MM.1S (cell line): ENCODE results near the gene MAML3.

Experiments used
- DNase-seq: peaks from one replicate; pipeline ENCODE4 v3.0.0-alpha.2; 2015
- H2AFZ ChIP-seq: fragments of 300-600 bp; sonication (generic); 2 replicates; pipeline ENCODE4 v1.6.0; 2016; ENCODE audit warnings: antibody characterized with exemption, low read length
- H3F3A ChIP-seq: fragments of 300-600 bp; sonication (generic); 2 replicates; pipeline ENCODE4 v1.6.1; 2016; ENCODE audit warnings: mild to moderate bottlenecking, antibody characterized with exemption, low read length, moderate library complexity, mixed read lengths; ENCODE audit not compliant: insufficient read depth
- H3K27ac ChIP-seq: fragments of 300-600 bp; sonication (generic); 2 replicates; pipeline ENCODE4 v1.5.1; 2016; ENCODE audit warnings: mild to moderate bottlenecking, low read length
- H3K27me3 ChIP-seq: fragments of 300-600 bp; sonication (generic); replicated peaks from 2 replicates; pipeline ENCODE4 v1.6.0; 2016; ENCODE audit warnings: low read length; ENCODE audit not compliant: insufficient read depth
- H3K36me3 ChIP-seq: fragments of 300-600 bp; sonication (generic); replicated peaks from 2 replicates; pipeline ENCODE4 v1.6.1; 2016; ENCODE audit warnings: mild to moderate bottlenecking, low read length, mixed read lengths; ENCODE audit not compliant: insufficient read depth
- H3K4me1 ChIP-seq: fragments of 300-600 bp; sonication (generic); 2 replicates; pipeline ENCODE4 v1.6.1; 2016; ENCODE audit warnings: low read length, mixed read lengths
- H3K4me2 ChIP-seq: fragments of 300-600 bp; sonication (generic); 2 replicates; pipeline ENCODE4 v1.6.0; 2016; ENCODE audit warnings: low read depth, low read length
- H3K4me3 ChIP-seq: fragments of 300-600 bp; sonication (generic); 2 replicates; pipeline ENCODE4 v1.5.1; 2016; ENCODE audit warnings: low read length, mixed read lengths
- H3K79me2 ChIP-seq: fragments of 300-600 bp; sonication (generic); 2 replicates; pipeline ENCODE4 v1.6.1; 2016; ENCODE audit warnings: mixed run types, low read length, mixed read lengths
- H3K9ac ChIP-seq: fragments of 300-600 bp; sonication (generic); 2 replicates; pipeline ENCODE4 v1.6.1; 2016; ENCODE audit warnings: low read length, mixed read lengths
- H3K9me2 ChIP-seq: fragments of 300-600 bp; sonication (generic); replicated peaks from 2 replicates; pipeline ENCODE4 v1.6.1; 2016; ENCODE audit warnings: mild to moderate bottlenecking, low read length, mixed read lengths; ENCODE audit not compliant: insufficient read depth
- H3K9me3 ChIP-seq: fragments of 300-600 bp; sonication (generic); replicated peaks from 2 replicates; pipeline ENCODE4 v1.6.1; 2016; ENCODE audit warnings: mild to moderate bottlenecking, low read length, mixed read lengths; ENCODE audit not compliant: insufficient read depth
- H4K20me1 ChIP-seq: fragments of 300-600 bp; sonication (generic); 2 replicates; pipeline ENCODE4 v1.6.1; 2016; ENCODE audit warnings: mild to moderate bottlenecking, low read length, moderate library complexity, mixed read lengths; ENCODE audit not compliant: insufficient read depth
- EZH2 ChIP-seq: fragments of 300-600 bp; sonication (generic); optimal IDR thresholded peaks from 2 replicates; pipeline ENCODE3; 2017; ENCODE audit warnings: low read depth, mild to moderate bottlenecking, antibody characterized with exemption, low read length, mixed read lengths
- EZH2phosphoT487 ChIP-seq: fragments of 300-600 bp; sonication (generic); IDR thresholded peaks from 2 replicates; pipeline ENCODE4 v1.6.1; 2018; ENCODE audit warnings: antibody characterized with exemption, low read length
- TF ChIP-seq, protein P1 (sequence below): fragments of 300-600 bp; sonication (generic); IDR thresholded peaks from 2 replicates; pipeline ENCODE4 v1.5.1; 2016; ENCODE audit warnings: antibody characterized with exemption, low read length, mixed read lengths

MAML3 gene

GRCh38 chr4:139728146-139728545, 425.8 kb downstream of the MAML3 start:
- no peak for DNase-seq
- H2AFZ ChIP-seq, result no peak overlapping the region
- no peaks in the 10 kb centered on the region for H3K27me3 ChIP-seq
- no peaks in the 10 kb centered on the region for H3K79me2 ChIP-seq
- no peak overlapping the region for H3K9ac ChIP-seq
- H3K27ac ChIP-seq, result no peak overlapping the region
- H3K9me3 ChIP-seq, result no peaks in the 10 kb centered on the region
- no peaks in the 10 kb centered on the region for H3K9me2 ChIP-seq
- no peak overlapping the region for H3K4me3 ChIP-seq
- no peaks in the 10 kb centered on the region for H3K4me1 ChIP-seq
- no peaks in the 10 kb centered on the region for H3K36me3 ChIP-seq
- TF ChIP-seq, protein P1, sequence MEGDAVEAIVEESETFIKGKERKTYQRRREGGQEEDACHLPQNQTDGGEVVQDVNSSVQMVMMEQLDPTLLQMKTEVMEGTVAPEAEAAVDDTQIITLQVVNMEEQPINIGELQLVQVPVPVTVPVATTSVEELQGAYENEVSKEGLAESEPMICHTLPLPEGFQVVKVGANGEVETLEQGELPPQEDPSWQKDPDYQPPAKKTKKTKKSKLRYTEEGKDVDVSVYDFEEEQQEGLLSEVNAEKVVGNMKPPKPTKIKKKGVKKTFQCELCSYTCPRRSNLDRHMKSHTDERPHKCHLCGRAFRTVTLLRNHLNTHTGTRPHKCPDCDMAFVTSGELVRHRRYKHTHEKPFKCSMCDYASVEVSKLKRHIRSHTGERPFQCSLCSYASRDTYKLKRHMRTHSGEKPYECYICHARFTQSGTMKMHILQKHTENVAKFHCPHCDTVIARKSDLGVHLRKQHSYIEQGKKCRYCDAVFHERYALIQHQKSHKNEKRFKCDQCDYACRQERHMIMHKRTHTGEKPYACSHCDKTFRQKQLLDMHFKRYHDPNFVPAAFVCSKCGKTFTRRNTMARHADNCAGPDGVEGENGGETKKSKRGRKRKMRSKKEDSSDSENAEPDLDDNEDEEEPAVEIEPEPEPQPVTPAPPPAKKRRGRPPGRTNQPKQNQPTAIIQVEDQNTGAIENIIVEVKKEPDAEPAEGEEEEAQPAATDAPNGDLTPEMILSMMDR, result no peak
- no peak for TF ChIP-seq EZH2phosphoT487
- TF ChIP-seq EZH2, result no peak
- H3F3A ChIP-seq, result no peaks in the 10 kb centered on the region
- H3K4me2 ChIP-seq, result no peak overlapping the region
- H4K20me1 ChIP-seq, result no peaks in the 10 kb centered on the region

DNA sequence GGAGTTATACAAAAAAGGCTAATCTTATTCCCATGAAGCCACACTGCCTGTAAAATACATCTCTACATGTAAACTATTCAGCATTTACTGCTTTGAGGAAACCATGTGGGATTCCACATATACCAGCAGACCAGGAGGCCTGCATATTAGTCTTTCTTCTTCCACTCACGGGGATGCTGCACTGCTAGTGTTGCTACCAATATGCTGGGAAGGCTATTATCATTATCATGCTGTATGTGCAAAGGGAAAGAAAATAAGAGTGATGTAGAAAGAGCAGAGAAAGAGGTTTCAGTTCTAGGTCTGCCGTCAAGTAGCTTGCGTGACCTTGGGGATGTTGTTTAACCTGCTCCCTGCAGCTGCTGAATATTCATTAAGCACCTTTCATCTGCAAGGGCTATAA, 427.4 kb downstream of the MAML3 start:
- Histone ChIP-seq H3K79me2 (no peaks in the 10 kb centered on the region), H3K4me3 (no peak overlapping the region), H3K36me3 (no peaks in the 10 kb centered on the region), H3F3A (no peaks in the 10 kb centered on the region), H3K4me1 (no peaks in the 10 kb centered on the region), H3K4me2 (no peak overlapping the region), H3K9me2 (no peaks in the 10 kb centered on the region), H3K9me3 (no peaks in the 10 kb centered on the region), H3K9ac (no peak overlapping the region), H3K27me3 (no peaks in the 10 kb centered on the region), H4K20me1 (no peaks in the 10 kb centered on the region), H3K27ac (no peak overlapping the region), H2AFZ (no peak overlapping the region)
- TF ChIP-seq EZH2phosphoT487 (no peak), EZH2 (no peak)
- TF ChIP-seq, protein P1, result no peak
- no peak for DNase-seq

GRCh38 chr4:139725236-139725635, 428.7 kb downstream of the MAML3 start:
- no peaks in the 10 kb centered on the region for H3K9me3 ChIP-seq
- no peaks in the 10 kb centered on the region for H3K27me3 ChIP-seq
- H3K27ac ChIP-seq, result no peak overlapping the region
- TF ChIP-seq EZH2phosphoT487 (no peak), EZH2 (no peak)
- TF ChIP-seq, protein P1, result no peak
- no peaks in the 10 kb centered on the region for H3K36me3 ChIP-seq
- no peak overlapping the region for H3K4me2 ChIP-seq
- no peaks in the 10 kb centered on the region for H3K79me2 ChIP-seq
- H3K4me1 ChIP-seq, result no peaks in the 10 kb centered on the region
- no peak overlapping the region for H3K4me3 ChIP-seq
- no peaks in the 10 kb centered on the region for H3K9me2 ChIP-seq
- H3F3A ChIP-seq, result no peaks in the 10 kb centered on the region
- no peak for DNase-seq
- no peak overlapping the region for H2AFZ ChIP-seq
- H3K9ac ChIP-seq, result no peak overlapping the region
- H4K20me1 ChIP-seq, result no peaks in the 10 kb centered on the region
